ENCODE measurements around the gene ISLR. TPM values are rescaled to one million over a fixed set of nuclear protein-coding genes. Genes with fewer than 3 reads are reported as not detected.

Gene ISLR
- total and polyA plus RNA-seq, 2 of the 4 experiments (the other 2 are of a cell fraction): under 0.01 to 0.79 TPM

- dilution Hi-C loops (cut with HindIII; ENCODE audit: low sequenced_read_pairs, unreplicated experiment): no loop called here
- Histone ChIP-seq H3K4me2 (ENCODE audit: low read depth, low read length) (no peak overlapping the region), H4K5ac (ENCODE audit: low read depth, low read length) (no peak overlapping the region), H3K27me3 (ENCODE audit: control insufficient read depth, insufficient read depth, low read length) (peaks cover 51% of the 10 kb centered on the region), H3K23ac (ENCODE audit: low read depth, low read length) (no peak overlapping the region), H3K9ac (ENCODE audit: low read depth, low read length) (no peak overlapping the region), H3K9me3 (ENCODE audit: control insufficient read depth, insufficient read depth, low read length) (no peaks in the 10 kb centered on the region), H3K18ac (ENCODE audit: low read depth, low read length) (no peak overlapping the region), H2BK20ac (ENCODE audit: low read depth, low read length) (no peak overlapping the region), H2BK15ac (ENCODE audit: low read depth, low read length) (no peak overlapping the region), H2AK5ac (ENCODE audit: low read depth, low read length) (no peak overlapping the region), H4K91ac (ENCODE audit: insufficient read depth, low read depth, low read length) (no peak overlapping the region), H3K4ac (ENCODE audit: low read depth, low read length) (no peak overlapping the region), H3K36me3 (ENCODE audit: control insufficient read depth, insufficient read depth, low read length) (no peaks in the 10 kb centered on the region), H2AK9ac (replicated peaks; ENCODE audit: low read depth, low read length, poor library complexity) (no peak overlapping the region), H3K79me1 (ENCODE audit: low read depth in 1 of 2, low read length in 2 of 2) (no peaks in the 10 kb centered on the region), H2BK120ac (ENCODE audit: low read depth, low read length) (no peak overlapping the region), H3K9me1 (ENCODE audit: insufficient read depth, low read length) (no peaks in the 10 kb centered on the region), H3K27ac (ENCODE audit: insufficient read depth, low read length) (no peak overlapping the region), H4K8ac (ENCODE audit: low read depth in 2 of 2, low read length in 2 of 2) (no peak overlapping the region), H3K56ac (ENCODE audit: extremely low read depth, insufficient read depth, low read length) (no peak overlapping the region), H4K20me1 (ENCODE audit: insufficient read depth, low read length) (no peaks in the 10 kb centered on the region), H3K4me1 (ENCODE audit: control insufficient read depth, insufficient read depth, low read length) (peaks cover 2% of the 10 kb centered on the region; the same call in 1 of the 2 replicates), H2BK5ac (ENCODE audit: low read depth, low read length, poor library complexity, severe bottlenecking) (no peak overlapping the region), H3K4me3 (ENCODE audit: insufficient read depth, low read depth, low read length) (no peak overlapping the region), H2AFZ (replicated peaks; ENCODE audit: low read length, poor library complexity) (no peak overlapping the region), H3K14ac (replicated peaks; ENCODE audit: low read depth, low read length) (no peak overlapping the region)
- CTCF ChIA-PET: interaction anchor here (0.5 kb wide), 1 partner anchor 9 kb away, joined by 3 read pairs; no protein-coding TSS in a partner anchor
- no peak for ATAC-seq (ENCODE audit: low read depth)
- intact Hi-C loops (cut with micrococcal nuclease): no loop called here
- no peak for TF ChIP-seq RCOR1 (IDR thresholded peaks at IDR 0.05; ENCODE audit: insufficient replicate concordance, low read length)
- no peak for DNase-seq
- in situ Hi-C loops (cut with MboI; ENCODE audit: low sequenced_read_pairs): no loop called here
- no TSS peak for BruUV-seq (replicated peaks)
- POLR2A ChIA-PET (ENCODE audit: unreplicated experiment): no interaction called here
- 100% methylated on average over 1 of the region's 9 CpGs; no CpG with 5 or more reads in 1 of the 2 experiments for WGBS, 2 experiments (ENCODE audit: extremely low coverage in 2 of 2, insufficient read length in 1 of 2)
Observed at GRCh38 chr15:74157868-74158827, 15.4 kb upstream of the ISLR start.
